Cardiac septum (tissue), 1 donor: ENCODE results near the gene GSTT2. TPM values are rescaled to one million over a fixed set of nuclear protein-coding genes. Genes with fewer than 3 reads are reported as not detected.
"Not testable (repeated sequence)": the region's sequence is repeated elsewhere in the genome, so short reads cannot be mapped to it uniquely, and the experiment has no call there.

ENCODE experiments used
- DNase-seq: peaks from one replicate; pipeline ENCODE4 v3.0.0-alpha.2; 2020; ENCODE audit warnings: low spot score
- intact Hi-C: fragments of 100-400 bp; cut with DNase I; formaldehyde crosslinking; loops from one replicate; pipeline ENCODE4 v1.14.0; 2022
- long read RNA-seq: library from polyadenylated mRNA; unstranded; transcript quantifications from one replicate; pipeline ENCODE4 v2.0.0, GENCODE V29; 2021
- total RNA-seq: library from RNA; stranded (reverse); fragmentation: NEBNext Ultra II Directional; extraction: Animal tissue kit (Norgen Biotek cat#: 25700); gene quantifications from one replicate; pipeline ENCODE4 v1.2.1, GENCODE V29; 2021
- donor health status: DM: no; HTN: no; CAD: no.

The GSTT2 gene
- total RNA-seq, result 0.43 TPM
- long read RNA-seq, partial matches to known transcripts, result 2 of 3 reads
- long read RNA-seq, other reads (novel, unspliced or antisense), result 1 of 3 reads

- DNase-seq, intact Hi-C loops: not testable (repeated sequence)
Observed at GRCh38 chr22:23979557-23980240, at the start of gene GSTT2. Gene GSTT2, plus strand, starts transcription at chr22:23980134.

- intact Hi-C loops, result no loop called here
Observed at GRCh38 chr22:23938328-23939016, 41.5 kb upstream of the GSTT2 start.

GRCh38 chr22:23939017-23939357 is 40.9 kb upstream of the GSTT2 start:
- DNase-seq, result no peak
- intact Hi-C loops, result no loop called here

More at GRCh38 chr22:23938328-23939016, 41.5 kb upstream of the GSTT2 start:
- no peak for DNase-seq

- DNase-seq, intact Hi-C loops: not testable (repeated sequence)
Observed at GRCh38 chr22:23940166-23940565, 39.8 kb upstream of the GSTT2 start.

GRCh38 chr22:23947391-23947790 is 32.5 kb upstream of the GSTT2 start:
- intact Hi-C loops, DNase-seq: not testable (repeated sequence)

- DNase-seq, intact Hi-C loops: not testable (repeated sequence)
Observed at GRCh38 chr22:23949764-23950163, 30.2 kb upstream of the GSTT2 start.

GRCh38 chr22:23951383-23951782 is 28.6 kb upstream of the GSTT2 start:
- intact Hi-C loops, DNase-seq: not testable (repeated sequence)

- DNase-seq, intact Hi-C loops: not testable (repeated sequence)
Observed at GRCh38 chr22:23952794-23953405, 27.0 kb upstream of the GSTT2 start.

GRCh38 chr22:23953485-23953884 is 26.4 kb upstream of the GSTT2 start:
- intact Hi-C loops, DNase-seq: not testable (repeated sequence)

- intact Hi-C loops, DNase-seq: not testable (repeated sequence)
Observed at GRCh38 chr22:23954193-23954990, 25.5 kb upstream of the GSTT2 start.

- intact Hi-C loops, DNase-seq: not testable (repeated sequence)
Observed at GRCh38 chr22:23954991-23955305, 25.0 kb upstream of the GSTT2 start.

- DNase-seq, intact Hi-C loops: not testable (repeated sequence)
Observed at GRCh38 chr22:23955886-23956285, 24.0 kb upstream of the GSTT2 start.

- DNase-seq, result peak; percentile 81
- intact Hi-C loops, result not testable (repeated sequence)
Observed at GRCh38 chr22:23956301-23956900, 23.5 kb upstream of the GSTT2 start.

GRCh38 chr22:23961084-23961771 is 18.7 kb upstream of the GSTT2 start, which contains the start of gene GSTT2B:
Gene GSTT2B, minus strand, starts transcription at chr22:23961195. Its CDS starts 64 bp downstream, at chr22:23961131.
- DNase-seq, intact Hi-C loops: not testable (repeated sequence)

- DNase-seq, intact Hi-C loops: not testable (repeated sequence)
Observed at GRCh38 chr22:23966094-23966493, 13.8 kb upstream of the GSTT2 start.

- not testable (repeated sequence) for DNase-seq
Observed at GRCh38 chr22:23966568-23966967, 13.4 kb upstream of the GSTT2 start, which contains the start of gene DDTL. Gene DDTL, plus strand, starts transcription at chr22:23966888. Its CDS starts 27 bp downstream, at chr22:23966915.

GRCh38 chr22:23969071-23969470 is 10.9 kb upstream of the GSTT2 start:
- intact Hi-C loops, result no loop called here
- peak; percentile 27 for DNase-seq

More at GRCh38 chr22:23966568-23966967, 13.4 kb upstream of the GSTT2 start, which contains the start of gene DDTL:
- intact Hi-C loops, result not testable (repeated sequence)

GRCh38 chr22:23970201-23970641 is 9.7 kb upstream of the GSTT2 start:
- no peak for DNase-seq
- intact Hi-C loops, result no loop called here
